SW 1271 (cell line): ENCODE results near the gene SLC66A2.

Source experiments
- DNase-seq, 2 experiments: peaks; one replicate each; lab custom pipeline; 2025; lab: John Stamatoyannopoulos, UW

SLC66A2 gene

GRCh38 chr18:79919089-79919488 lies 32.4 kb downstream of the SLC66A2 start:
- no peak for DNase-seq

- DNase-seq = no peak
Measured at GRCh38 chr18:79918615-79919011, 32.8 kb downstream of the SLC66A2 start.

GRCh38 chr18:79917853-79918614 lies 33.4 kb downstream of the SLC66A2 start:
- no peak for DNase-seq

- no peak for DNase-seq
Measured at GRCh38 chr18:79917169-79917852, 34.1 kb downstream of the SLC66A2 start.

GRCh38 chr18:79916546-79917168 lies 34.8 kb downstream of the SLC66A2 start:
- no peak for DNase-seq

- DNase-seq = no peak
Measured at GRCh38 chr18:79916128-79916494, 35.3 kb downstream of the SLC66A2 start.

- DNase-seq = no peak
Measured at GRCh38 chr18:79915161-79916127, 36.0 kb downstream of the SLC66A2 start.

GRCh38 chr18:79914614-79915160 lies 36.8 kb downstream of the SLC66A2 start:
- DNase-seq = no peak

GRCh38 chr18:79912994-79913831 lies 38.2 kb downstream of the SLC66A2 start:
- DNase-seq = no peak

GRCh38 chr18:79912409-79912991 lies 39.0 kb downstream of the SLC66A2 start:
- no peak for DNase-seq

- no peak for DNase-seq
Measured at GRCh38 chr18:79911344-79912270, 39.8 kb downstream of the SLC66A2 start.

- DNase-seq = no peak
Measured at GRCh38 chr18:79910563-79911343, 40.7 kb downstream of the SLC66A2 start.

GRCh38 chr18:79906706-79907105 lies 44.7 kb downstream of the SLC66A2 start:
- DNase-seq = no peak

- DNase-seq = no peak
Measured at GRCh38 chr18:79905993-79906392, 45.5 kb downstream of the SLC66A2 start.

- DNase-seq = no peak
Measured at GRCh38 chr18:79905389-79905911, 46.0 kb downstream of the SLC66A2 start.

- DNase-seq = no peak
Measured at GRCh38 chr18:79904357-79905147, 46.9 kb downstream of the SLC66A2 start.

GRCh38 chr18:79903787-79904356 lies 47.6 kb downstream of the SLC66A2 start:
- DNase-seq = no peak
